Dedifferentiated amniotic fluid mesenchymal stem cell (primary cell): ENCODE measurements around the gene MYH6.
"Not testable (repeated sequence)": the region's sequence is repeated elsewhere in the genome, so short reads cannot be mapped to it uniquely, and the experiment has no call there.

ENCODE experiments used
- DNase-seq: peaks from one replicate; pipeline ENCODE4 v3.0.0-alpha.2; 2016; ENCODE audit errors: extremely low spot score

MYH6 gene

DNA sequence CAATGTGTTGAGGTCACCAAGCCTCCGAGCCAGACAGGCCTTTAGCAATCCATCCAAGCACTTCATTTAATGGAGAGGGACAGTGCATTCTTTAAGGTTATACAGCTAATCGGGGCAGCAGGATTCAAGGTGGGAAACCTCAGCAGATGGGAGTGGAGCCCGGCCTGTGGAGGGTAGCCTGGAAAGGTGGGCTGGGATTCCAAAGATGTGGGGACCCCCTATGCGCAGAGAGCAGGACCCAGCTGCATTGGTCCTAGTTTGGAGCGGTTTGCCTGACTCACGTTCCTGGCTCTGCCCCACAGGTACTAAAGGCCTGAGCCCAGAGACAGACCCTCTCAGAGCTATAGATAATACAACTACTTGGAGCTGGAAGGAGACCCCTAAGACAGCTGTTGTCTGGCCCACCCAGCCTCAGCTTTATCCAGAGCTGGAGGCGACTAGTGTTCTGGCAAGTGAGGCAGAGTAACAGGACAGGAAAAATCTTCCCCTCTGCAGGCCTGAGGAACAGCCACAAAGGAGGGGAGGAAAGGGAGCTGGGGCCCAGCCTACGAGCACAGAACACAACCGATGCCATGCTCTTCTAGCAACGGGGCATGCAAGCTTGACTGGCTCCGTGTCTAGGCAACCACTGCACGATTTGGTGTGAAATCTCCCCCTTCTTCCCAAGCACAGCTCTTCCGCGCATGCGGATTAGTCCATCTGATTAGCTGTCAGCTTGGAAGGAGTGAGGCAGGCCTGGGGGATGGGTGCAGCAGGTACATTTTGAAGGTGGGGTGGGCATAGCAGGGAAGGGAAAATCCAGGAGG is 28.5 kb upstream of the MYH6 start:
- DNase-seq: no peak

DNA sequence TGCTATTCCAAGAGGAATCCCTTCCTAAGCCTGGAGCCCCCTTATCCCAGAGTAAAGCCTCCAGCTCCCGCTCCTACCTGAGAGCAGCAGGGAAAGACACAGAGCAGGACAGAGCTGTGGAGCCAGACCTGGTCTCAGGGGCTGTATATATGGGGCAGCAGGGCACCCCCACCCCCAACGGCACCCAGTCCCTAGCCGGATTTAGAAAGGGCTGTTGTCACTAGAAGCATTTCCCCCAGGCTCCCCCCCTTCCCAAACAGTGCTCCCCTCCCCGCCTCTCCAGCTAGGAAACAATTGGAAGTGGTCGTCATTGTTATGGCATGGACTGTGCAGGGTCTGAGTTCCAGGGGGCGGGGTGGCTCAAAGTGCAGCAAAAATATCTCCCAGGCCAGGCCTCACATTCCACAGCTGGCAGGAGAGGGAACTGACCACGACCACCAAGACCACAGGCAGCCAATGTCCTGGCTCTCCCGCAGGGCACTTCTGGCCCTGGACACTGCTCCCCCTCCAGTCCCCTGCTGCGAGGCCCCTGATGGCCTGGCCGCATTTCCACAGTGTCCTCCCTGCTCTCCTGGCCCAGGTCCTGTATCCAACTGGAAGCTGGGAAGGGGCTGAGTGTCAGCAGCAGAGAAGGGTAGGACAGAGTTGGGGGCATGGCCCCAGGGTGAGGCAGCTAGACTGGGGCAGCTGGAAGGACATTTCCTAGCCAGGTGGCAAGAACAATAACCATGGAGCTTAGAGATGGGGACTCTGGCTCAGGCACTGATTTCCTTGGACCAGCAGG is 27.7 kb upstream of the MYH6 start, which contains the start of gene MYH7:
MYH7 (minus strand) TSS at position 118 of the 784 bp plus-strand sequence. CDS start 1,928 bp downstream, outside the sequence.
- DNase-seq: no peak

GRCh38 chr14:23434488-23435222 is 26.6 kb upstream of the MYH6 start:
- no peak for DNase-seq

- DNase-seq: no peak
Measured at GRCh38 chr14:23433457-23433856, 25.4 kb upstream of the MYH6 start.

GRCh38 chr14:23432946-23433345 is 24.9 kb upstream of the MYH6 start:
- no peak for DNase-seq

GRCh38 chr14:23432102-23432925 is 24.2 kb upstream of the MYH6 start:
- DNase-seq: no peak

DNA sequence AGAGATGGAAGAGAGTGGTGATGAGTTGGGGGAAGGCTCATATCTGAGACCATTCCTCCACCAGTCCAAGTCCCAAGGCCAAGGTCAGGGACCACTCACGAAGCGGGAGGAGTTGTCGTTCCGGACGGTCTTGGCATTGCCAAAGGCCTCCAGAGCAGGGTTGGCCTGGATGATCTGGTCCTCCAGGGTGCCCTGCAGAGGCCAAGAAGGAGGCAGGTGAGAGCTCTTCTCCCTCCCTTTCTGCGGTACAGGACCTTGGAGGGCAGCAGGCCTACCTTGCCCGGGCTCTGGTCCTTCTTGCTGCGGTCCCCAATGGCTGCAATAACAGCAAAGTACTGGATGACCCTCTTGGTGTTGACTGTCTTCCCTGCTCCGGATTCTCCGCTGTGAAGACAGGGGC is 23.4 kb upstream of the MYH6 start:
- no peak for DNase-seq

DNA sequence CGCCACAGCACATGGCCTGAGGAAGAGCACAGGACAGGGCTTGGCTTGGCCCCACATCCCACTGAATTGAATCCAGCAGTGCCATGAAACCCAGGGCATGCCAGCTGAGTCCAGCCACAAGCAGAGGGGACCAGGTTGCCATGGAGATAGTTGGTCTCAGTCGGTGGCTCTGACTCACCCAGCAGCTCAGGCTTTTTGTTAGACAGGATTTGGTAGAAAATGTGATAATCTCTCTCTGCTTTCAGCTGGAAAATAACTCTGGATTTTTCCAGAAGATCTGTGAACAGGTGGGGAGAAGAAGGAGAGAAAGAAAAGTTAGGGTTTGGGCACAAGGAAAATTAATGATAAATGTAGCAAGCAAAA is 22.6 kb upstream of the MYH6 start:
- no peak for DNase-seq

DNA sequence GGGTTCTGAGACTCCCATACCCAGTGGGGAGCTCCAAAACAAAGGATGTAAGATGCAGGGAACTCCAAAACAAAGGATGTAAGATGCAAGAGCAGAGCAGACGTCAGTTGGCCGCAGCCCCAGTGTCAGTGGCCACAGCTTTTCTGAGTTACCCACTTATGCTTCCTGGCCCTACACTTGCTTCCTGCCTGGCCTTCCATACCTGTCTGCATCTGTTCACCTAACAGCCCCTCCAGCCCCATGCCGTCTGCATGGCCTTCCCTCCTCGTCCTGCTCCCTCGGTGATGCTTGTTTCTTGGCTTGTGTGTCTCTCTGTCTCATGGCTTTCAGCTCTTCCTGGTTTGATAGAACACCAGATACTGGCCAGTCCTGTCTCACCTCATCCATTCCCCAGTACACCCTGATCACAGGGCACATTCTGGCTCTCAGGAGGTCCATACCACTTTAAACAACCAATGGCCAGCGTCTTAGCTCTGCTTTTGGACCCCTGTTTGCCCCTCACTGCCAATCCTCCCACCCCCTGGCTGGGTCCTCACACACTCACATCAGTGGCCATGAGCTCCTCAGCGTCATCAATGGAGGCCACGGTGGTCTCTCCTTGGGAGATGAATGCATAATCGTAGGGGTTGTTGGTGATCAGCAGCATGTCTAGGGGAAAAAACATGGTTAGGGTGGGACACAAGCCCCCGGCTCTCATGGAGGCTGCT is 22.1 kb upstream of the MYH6 start:
- no peak for DNase-seq

GRCh38 chr14:23428686-23429495 is 20.8 kb upstream of the MYH6 start:
- DNase-seq: no peak

DNA sequence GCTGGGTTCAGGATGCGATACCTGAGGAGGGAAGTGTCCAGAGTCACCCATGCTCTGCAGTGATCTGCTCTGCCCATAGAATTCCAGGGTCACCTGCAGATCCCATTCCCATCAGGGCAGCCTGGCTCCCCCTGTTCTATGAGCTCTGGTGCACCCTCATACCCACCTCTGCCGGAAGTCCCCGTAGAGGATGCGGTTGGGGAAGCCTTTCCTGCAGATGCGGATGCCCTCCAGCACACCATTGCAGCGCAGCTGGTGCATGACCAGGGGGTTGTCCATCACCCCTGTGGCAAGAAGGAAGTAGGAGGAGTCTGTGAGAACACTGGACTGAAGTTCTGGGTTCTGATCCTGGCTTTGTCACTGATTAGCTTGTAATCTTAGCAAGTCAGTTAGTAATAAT is 17.7 kb upstream of the MYH6 start:
- not testable (repeated sequence) for DNase-seq

- no peak for DNase-seq
Measured at GRCh38 chr14:23425169-23425568, 17.1 kb upstream of the MYH6 start.

DNA sequence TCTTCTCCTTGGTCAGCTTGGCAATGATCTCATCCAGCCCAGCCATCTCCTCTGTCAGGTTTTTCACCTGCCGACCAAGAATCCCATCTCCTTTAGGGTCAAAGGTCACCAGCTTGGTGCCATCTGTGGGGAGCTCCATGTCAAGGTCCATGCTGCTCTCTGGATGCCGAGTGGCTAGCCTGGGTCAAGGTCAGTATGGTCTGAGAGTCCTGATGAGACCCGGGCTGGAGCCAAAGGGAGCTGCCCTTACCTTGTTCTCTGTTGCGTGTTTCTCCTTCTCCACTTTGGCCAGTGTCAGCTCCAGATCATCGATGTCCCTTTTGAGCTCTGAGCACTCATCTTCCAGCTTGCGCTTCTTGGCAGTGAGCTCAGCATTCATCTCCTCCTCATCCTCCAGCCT is 15.6 kb upstream of the MYH6 start:
- DNase-seq: no peak

DNA sequence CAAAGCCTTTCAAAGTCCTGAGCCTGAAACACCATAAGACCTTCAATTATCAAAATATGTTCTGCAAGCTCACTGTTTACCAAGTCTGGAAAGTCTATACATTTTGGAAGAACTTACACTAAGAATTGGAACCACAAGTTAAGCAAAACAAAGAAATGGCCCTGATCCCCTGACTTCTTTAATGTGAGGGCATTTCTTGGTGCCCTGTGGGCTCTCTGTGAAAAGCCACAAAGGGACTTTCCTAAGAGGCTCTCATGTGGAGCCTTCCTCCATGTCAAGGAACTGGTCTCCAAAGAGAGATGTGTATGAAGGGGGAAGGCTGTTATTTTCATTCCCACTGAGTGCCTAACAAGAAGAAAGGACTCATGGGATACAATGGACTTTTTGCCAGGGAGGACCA is 13.5 kb upstream of the MYH6 start:
- DNase-seq: no peak

- DNase-seq: not testable (repeated sequence)
Measured at GRCh38 chr14:23419646-23420045, 11.6 kb upstream of the MYH6 start.

DNA sequence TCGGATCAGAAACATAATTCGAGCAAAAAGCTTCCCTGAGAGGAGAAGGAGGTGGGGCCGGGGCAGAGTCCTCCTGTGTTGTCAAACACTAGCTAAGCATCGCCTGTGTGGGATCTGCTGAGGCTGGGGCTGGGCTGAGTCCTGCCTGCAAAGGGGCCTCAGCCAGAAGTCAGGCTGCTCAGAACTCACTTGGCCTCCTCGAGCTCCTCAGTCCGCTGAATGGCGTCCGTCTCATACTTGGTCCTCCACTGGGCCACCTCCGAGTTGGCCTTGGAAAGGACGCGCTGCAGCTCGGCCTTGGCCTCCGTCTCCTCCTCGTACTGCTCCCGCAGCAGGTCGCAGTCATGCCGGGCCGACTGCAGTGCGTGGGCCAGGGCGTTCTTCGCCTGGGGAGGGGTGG is 9.9 kb upstream of the MYH6 start:
- no peak for DNase-seq

DNA sequence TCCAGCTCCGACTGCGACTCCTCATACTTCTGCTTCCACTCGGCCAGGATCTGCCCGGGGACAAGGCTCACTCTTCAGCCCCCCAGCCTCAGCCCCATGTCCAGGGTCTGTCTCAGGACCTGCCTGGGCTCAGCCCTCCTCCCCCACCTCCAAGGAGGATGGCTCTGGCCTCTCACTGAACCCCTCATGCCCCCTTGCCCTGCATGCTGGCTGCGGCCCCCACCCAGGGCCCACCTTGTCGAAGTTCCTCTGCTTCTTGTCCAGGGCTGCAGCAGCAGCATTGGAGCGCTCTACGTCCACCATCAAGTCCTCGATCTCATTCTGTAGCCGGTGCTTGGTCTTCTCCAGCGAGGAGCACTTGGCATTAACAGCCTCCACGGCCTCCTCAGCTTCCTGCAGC is 9.2 kb upstream of the MYH6 start:
- not testable (repeated sequence) for DNase-seq

- no peak for DNase-seq
Measured at GRCh38 chr14:23416801-23417200, 8.7 kb upstream of the MYH6 start.

DNA sequence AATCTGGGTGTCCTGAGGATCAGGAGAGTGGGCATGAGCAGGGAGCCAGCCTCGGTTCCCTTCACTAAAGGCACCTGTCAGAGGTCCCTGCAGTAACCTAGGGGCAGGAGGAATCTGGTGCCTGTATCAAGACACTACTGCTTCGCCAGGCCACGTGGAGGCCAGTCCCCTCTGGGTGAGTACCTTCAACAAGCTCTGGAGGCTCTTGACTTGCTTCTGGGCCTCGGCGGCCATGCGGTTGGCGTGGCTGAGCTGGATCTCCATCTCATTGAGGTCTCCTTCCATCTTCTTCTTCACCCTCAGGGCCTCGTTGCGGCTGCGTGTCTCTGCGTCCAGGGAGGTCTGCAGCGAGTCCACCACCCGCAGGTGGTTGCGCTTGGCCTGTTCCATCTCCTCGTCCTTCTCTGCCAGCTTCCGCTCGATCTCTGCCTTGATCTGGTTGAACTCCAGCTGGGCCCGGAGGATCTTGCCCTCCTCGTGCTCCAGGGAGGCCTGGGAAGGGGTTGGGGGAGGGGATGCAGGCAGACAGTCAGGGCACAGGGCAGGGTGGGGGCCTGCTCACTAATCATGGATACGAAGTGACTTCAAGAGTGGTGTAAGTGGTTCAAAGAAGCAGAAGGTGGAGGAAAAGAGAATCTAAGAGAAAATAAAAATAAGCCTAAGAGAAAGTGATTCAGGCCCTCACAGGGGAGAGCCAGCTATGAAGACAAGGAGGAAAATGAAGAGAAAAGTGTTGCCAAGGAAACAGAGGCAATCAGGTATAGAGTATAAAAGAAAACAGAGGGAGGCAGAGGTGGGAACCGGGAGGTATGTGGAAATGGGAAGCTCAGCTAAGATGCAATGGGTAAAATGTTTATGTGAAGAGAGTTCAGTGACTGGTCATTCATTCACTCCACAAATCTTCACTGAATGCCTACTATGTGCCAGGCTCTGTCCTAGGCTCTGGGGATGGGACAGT is 8.0 kb upstream of the MYH6 start:
- DNase-seq: no peak
